Activated CD4-positive, alpha-beta T cell treated with anti-CD3 and anti-CD28 coated beads, Interleukin-2, amount 50 U/mL, for 16 hours (primary cell): ENCODE results near the gene SH3RF3.

Experiments
- DNase-seq: peaks from one replicate; pipeline ENCODE4 v3.0.0-alpha.2; 2020

The SH3RF3 gene

DNA sequence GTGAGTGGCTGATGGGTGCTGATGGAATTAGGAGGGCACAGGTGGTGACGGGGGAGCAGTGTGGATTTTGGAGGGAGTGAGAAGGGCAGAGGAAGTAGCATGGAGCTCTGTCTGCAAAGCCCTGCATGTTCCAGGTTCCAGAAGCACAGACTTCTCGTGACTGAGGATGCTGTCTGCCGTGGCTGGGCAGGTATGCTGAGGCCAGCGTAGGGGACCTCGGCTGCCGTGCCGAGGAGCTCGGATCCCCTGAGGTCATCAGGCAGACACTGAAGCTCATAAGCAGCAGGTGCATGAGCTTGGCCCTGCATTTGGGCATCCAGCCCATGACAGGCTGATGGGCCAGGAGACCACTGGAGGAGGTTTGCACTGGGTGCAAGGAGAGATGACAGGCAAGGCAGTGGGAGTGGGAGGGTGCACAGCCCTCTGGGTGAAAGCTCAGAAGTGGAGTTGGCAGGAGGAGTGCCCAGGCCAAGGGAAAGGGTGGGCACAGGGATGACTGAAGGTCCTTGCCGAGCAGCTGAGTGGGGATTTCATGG lies 215.3 kb downstream of the SH3RF3 start:
- no peak for DNase-seq

DNA sequence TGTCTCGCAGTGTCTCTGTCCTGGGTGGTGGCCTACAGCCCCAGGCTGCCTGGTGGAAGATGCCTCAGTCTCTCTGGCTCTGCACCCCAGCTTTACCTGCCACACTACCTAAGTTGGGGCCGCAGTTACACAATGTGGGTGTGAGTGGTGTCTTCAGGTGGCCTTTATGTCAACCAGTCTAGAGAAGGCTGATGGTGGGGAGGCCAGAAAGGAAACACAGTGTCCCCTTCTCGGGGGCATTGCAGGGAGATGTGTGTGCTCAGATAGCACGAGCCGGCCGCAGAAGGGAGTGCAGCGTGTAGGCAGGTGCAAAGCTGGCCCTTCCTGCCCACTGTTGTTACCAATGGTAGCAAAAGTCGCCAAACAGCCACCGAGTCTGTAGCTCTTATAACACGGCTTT lies 216.1 kb downstream of the SH3RF3 start:
- DNase-seq: no peak

DNA sequence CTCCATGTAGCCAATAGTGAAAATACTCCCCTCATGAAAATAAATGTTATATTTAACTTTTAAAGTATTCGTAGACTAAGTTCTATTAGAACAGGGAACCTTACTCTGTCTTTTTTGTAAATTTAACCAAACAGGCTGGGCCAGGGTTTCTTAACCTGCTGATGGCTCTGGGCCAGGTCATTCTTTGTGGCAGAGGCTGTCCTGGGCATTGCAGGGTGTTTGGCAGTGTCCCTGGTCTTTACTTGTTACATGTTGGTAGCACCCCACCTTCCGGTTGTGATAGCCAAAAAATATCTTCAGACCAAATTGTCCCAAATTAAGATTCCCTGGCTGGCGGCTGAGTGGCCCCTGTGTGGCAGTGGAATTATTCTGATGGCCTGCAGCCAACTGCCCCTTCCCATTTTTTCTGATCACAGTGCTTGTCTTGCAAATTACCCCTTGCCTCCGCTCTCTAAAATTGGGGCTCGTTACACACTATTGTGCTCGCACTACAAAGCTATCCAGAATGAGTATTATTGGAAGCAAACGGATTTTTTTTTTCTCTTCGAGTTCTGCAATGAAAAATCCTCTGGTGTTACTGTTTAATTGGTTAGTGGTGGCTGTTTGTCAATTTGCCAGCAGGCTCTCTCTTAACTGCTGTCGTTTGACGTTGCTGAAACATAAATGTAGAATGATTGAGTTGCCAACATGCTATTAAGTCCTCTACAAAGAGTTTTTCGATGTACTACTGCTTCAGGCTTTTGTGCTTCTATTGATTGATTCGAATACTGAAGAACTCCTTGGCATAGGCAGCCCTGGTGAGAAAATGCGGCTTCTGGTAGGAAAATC lies 216.9 kb downstream of the SH3RF3 start:
- DNase-seq: no peak

DNA sequence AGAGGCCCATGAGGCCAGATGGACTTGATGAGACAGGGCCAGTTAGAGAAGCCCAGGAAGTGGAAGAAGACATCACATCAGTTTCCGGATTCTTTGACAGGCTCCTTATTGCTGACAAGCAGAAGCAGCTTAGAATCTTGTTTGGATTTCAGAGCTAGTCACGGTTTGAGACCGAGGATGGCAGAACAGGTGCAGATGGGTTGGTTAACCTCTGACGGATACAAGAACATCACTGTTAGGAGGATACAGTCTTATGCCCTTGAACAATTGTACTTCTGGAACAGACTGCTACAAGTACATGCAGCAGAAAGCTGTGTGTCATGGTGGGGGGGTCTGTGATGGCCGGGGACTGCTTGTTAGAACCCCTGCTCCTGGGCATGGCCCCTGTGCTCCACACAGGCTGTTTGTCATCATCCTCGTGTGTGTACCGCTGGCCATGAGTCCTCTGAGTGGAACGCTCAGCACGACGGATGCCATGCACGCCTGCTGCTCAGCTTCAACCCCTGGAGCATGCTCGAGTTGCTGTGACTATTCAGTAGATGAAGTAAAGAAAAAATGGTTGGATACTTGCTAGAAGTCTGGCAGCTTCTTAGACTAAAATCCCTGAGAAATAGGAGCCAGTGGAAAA lies 217.7 kb downstream of the SH3RF3 start:
- DNase-seq: no peak

DNA sequence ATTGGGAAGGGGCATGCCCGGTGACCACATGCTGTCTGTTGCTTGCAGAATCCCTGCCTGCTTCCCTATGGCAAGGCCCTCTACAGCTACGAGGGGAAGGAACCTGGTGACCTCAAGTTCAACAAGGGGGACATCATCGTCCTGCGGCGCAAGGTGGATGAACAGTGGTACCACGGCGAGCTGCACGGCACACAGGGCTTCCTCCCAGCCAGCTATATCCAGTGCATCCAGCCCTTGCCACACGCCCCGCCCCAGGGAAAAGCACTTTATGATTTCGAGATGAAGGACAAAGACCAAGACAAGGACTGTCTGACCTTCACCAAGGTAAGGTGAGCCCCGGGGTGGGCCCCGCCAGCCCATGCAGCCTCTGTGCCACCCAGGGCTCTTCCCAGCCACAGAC lies 218.6 kb downstream of the SH3RF3 start:
- DNase-seq: no peak

DNA sequence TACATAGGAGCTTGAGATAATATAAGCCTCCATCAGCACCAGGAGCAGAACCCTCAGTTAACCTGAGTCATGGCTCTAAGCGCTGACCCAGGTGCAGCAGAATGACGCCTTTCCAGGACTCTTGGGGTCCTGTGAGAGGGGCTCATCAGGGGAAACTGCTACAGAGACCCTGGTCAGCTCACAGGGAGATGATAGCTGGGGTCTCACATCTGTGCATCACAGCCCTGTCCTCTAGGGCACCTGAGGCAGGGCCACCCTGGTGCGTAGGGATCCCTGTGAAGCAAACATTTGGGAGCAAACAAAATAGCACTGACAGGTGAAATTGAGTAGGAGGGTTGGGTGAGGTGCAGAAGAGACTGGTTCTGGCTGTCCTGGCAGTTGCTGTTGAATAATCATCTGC lies 219.2 kb downstream of the SH3RF3 start:
- no peak for DNase-seq

DNA sequence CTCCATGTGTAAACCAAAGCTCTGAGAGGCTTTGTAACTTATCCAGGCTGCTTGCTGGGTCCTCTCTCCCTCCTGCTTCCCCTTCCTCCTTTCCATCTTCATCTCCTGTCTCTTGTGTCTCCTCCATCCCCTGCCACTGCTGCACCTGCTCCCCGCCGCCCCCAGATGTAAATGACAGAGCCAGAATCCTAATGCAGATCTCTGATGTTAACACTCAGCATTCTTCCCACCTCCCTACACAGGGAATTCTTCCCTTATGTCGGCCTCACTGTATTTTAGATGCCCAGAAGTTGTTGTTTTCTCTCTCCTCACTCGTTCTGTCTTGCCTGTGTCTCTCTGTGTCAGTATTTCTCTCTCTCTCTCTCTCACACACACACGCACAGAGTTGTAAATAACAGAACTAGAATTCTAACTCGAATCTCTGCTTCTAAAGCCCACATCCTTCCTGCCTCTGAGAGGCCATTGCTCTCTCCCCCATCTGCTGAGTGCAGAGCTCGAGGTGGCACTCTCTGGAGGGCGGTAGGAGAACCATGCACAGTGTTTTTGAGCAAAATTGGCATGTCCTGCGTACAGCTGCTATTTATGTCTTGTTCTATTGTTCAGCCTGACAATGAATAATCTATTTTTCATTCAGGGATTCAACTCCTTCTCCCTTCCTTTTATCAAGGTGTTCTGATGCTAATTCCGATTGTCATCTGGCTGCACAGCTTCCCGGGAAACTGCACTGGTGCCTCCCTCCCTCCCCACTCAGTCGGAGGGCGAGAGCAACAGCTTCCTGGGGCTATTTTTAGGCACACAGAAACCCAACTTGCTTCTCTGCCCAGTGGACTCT lies 219.9 kb downstream of the SH3RF3 start:
- DNase-seq: peak; percentile 50

DNA sequence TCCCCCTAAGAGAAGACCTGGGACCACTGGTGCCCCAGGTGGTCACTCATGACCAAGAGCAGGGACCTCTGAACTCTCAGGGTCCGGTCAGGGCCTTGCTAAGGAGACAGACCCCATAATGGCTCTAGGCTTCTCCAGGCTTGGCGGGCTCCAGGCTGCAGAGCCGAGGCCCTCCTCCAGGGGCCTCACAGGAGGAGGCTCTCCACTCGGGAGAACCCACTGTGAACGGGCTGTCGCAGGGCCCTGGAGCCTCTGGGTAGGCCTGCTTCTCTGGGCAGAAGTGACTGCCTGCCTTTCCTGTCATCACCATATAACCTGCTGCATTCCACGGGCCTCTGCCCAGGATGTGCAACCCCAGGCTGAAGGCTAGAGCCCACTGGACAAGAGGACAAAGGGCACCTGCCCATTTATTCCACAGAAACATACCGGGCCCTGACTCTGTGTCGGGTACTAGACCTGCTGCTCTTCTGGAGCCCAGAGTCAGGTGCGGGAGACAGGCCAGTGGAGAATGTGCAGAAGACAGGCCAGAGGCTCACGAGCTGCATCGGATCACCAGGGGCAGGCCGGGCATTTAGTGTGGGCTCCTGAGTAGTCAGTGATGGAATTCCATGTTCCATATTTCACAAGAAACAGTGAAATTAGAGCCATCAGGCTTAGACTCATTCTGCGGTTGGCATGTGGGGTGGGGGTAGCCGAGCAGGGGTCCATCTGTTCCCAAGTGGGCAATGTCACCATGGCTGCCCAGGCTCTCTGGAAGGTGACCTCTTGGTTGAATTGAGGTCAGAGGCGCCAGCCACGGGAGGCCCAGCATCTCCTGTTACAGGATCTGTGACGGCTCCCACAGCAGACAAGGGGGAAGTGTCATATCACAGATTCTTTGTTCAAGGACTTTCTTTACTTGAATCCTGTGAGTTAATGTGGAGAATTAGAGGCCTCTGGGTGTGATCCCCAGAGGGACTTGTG lies 220.8 kb downstream of the SH3RF3 start:
- no peak for DNase-seq

DNA sequence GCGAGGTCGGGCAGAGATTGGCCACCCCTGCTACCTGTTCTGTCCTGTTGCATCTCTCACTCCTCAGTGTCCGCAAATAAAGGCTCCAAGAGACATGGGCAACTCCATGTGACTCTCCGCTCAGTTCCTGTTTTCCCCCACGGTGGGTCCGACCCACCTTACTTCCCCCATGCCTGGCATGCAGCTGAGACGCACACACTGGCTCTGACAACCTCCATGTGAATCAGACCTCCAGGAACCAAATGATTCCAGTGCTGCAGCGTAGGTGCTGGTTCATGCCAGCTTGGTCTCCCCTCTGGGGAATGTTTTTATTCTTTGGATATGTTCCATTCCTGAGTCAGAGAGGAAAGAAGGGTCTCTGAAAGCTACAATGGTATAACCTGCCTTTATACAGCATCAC lies 221.5 kb downstream of the SH3RF3 start:
- DNase-seq: no peak

DNA sequence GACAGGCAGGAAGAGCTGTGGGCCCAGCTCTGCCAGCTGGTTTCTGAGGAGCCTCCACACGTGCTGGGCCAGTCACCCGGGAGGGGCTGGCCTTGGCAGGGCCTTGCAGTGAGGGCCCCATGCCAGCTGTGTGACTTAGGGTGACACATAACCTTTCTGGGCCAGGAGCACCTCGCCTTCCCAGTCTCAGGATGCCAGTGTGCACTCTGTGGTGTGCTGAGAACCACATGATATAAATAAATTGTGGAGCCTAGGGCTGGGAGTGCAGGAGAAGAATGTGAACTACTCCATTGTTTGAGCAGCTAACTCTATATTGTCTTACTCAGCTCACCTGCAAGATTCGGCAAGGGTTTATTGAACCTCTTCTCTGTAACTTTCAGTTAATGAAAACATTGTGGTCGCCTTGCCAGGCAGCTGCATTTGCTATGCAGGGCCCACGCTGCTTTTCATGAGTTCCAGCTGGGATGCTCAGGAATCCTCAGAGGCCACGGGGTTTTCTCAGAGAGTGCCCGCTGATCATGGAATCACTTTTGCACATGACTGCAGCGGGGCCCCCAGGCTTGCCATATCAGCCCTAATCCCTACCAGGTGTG lies 222.3 kb downstream of the SH3RF3 start:
- no peak for DNase-seq

DNA sequence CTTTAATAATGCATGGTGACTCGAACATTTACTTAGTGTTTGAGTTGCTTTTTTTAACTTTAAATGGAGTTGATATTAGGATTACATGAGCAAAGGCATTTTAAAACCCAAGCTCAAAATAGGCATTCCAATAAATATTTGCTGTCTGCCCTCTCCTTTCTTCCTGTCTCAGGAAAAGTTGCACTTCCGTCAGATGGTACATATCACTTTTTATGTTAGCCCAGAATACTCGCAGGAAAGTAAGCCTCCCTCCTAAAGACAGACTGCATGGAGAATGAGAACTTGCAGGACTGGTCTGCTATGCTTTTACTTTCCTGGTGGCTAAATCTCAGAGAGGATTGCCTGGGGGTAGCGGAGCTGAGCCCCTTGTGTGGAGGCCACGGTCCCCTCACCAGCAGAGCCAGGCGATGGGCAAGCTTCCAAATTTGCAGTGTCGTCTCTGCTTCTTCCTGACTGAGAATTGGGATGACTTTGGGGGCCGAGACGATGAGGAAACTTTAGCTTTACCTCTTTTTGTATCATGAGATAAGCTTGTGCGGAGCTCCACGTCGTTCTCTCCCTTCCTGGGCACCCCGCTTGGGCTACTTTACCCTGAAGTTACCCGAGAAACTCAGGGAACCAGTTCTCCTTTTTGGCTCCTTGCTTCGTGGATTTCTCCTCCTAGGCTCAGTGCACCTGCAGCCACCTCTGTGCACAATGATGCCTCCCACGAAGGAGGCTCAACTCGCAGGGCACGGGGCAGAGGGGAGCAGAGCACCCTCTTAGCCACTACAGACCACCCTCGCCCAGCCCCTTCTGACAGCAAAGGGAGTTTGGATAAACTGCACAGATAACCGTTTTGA lies 223.3 kb downstream of the SH3RF3 start:
- no peak for DNase-seq

DNA sequence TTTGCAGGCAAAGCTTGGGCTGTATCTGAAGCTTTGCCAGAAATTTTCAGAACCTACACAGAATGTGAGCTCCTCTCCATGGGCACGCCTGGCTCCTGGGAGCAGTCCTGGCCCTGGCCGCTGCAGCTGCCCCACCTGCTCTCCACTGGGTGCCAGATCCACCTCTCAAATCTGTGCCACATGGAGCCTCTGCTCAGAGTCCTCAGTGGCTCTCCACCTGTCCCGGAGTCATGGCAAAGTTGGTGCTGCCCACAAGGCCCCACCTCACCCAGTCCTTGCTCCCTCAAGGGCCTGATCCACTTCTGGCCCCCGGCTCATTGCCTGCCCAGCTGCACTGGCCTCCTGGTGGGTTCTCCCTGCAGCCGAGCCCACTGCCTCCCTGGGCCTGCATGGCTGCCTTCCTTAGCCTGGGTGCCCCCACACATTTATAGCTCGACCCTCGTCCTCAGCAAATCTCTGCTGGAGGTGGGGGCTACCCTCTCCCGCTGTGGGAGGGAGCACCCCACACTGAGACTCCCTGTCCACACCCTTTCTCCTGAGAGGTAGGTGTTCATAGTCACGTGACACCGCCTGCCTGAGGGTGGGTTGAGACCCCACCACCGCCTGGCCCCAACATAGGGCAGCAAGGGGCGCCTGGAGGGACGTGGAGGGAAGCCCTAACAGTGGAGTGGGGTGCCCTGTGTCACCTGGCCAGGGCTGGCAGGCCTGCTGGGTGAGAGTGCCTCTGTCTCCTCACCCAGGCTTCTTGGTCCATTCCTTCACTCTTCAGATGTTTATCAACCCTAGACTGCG lies 224.1 kb downstream of the SH3RF3 start:
- no peak for DNase-seq

DNA sequence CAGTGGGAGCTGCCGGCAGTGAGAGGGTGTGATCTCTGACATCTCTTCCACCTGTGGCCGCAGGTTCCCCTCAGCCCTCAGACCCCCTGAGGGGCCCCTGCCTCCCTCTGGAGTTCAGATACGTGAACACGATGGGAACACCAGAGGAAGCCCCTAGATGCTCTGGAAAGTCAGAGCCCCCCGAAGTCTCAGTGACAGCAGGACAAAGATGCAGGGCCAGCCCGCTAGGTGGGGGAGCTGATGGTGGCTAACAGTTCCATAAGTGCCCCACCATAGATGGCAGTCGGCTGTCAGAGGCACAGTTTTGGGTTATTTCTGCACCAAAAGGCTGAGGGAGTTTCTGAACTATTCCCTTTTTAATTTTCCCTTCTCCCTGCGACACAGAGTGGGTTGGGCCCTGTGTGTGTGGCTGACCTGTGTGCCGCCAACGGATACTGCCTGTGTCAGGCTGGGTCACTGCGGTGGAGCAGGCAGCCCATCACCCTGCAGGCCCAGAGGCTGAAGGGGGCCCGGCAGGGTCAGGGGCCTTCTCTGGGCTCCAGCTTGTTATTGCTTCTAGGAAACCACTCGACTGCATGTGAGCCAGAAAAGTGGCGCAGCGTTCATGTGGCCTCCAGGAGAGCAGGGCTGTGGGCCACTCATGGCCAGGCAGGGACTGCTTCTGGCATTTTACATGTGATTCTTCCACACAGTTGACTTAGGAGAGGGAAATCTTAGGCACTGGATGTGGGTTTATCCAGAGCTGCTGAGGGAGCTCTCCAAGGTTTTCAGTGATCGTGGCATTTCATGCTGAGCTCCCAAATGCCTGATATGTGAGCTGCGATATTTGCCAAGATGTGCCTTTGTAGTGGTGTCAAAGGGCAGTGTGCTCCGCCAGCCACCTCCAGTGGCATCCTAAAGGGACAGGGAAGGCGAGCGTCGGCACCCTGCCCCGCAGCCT lies 225.1 kb downstream of the SH3RF3 start:
- no peak for DNase-seq

DNA sequence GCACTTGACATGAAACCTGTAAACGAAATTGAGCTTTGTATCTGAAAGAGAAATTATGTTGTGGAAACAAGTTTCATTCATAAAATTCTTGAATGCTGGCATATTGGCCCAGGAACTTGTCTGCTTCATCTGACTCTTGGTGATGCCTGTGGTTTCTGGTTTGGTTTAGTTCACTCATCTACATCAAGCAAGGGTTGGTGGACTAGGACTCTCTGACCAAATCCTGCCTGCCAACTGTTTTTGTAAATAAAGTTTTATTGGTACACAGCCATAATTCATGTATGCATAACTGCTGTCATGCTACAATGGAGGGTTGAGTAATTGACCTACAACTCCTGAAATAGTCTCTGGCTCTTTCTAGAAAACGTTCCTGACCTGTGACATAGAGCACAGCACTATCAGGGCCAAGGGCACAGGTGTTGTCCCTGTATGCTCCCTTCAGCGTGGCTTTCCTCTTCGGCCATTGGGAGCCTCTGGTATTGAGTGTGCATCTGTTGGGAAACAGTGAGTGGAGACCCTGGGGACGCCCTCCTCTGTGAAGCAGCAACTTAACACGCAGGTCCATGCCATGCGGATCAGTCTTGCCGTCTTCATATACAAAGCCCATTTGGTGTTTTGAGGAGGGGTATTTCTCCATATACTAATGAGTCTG lies 226.3 kb downstream of the SH3RF3 start:
- DNase-seq: no peak

DNA sequence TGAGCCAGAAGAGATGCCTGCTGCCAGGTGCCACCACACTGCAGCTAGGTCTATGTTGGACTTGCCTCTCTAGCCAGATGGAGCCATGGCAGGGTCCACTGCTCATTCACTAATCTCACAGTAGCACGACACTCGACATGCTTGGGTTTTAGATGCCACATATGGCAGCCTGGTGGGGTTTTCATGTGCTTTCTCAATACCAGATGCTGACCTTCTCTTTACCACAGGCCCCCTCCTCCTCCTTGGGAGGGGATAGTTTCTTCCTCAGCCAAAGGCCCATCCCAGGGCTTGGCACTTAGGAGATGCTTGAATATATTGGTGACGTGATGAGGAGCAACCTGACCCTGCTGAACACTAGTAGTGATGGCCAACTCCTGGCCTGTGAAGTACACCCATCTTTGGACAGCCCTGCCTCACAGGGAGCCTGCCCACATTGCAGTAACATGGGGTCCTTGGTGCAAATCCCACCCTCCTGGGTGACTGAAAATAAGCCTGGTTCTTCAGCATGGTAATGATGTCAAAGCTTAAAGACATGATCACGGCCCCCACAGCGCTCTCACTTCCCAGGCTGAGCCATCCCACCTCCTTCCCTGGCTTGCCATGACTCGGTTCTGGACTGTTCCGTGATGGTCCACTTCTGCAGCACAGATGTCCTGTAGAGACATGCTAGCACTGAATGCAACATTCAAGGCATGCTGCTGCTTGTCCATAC lies 227.5 kb downstream of the SH3RF3 start:
- no peak for DNase-seq

DNA sequence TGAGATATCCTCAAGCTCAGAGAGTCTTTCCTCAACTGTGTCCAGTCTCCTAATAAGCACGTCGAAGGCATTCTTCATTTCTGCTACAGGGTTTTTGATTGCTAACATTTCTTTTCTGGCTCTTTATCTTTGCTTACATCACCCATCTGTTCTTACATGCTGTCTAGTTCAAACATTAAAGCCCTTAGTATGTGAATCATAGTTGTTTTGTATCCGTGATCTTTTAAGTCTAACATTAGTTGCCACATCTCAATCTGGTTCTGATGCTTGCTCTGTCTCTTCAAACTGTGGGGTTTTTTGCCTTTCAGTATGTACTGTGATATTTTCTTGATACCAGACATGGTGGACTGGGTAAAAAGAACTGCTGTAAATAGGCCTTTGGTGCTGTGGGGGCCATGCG lies 235.2 kb downstream of the SH3RF3 start:
- DNase-seq: no peak

DNA sequence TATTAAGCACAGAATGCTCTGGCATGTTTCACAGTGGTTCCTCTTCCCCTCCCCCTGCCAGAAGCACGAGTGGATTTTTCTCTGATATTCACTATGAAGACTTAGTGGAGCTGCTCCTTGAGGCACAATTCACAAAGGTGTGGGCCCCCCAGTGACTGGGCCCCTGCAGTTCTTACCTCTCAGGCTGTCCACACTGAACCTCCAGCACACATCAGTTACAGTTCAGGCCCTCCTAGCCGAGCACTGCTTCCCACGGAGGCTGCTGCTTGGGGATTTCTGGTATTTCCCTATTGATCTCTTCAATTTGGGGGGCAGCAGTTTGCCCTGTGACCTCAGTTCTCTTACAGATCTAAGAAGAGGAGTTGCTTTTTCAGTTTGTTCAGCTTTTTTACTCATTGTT lies 236.1 kb downstream of the SH3RF3 start:
- no peak for DNase-seq

DNA sequence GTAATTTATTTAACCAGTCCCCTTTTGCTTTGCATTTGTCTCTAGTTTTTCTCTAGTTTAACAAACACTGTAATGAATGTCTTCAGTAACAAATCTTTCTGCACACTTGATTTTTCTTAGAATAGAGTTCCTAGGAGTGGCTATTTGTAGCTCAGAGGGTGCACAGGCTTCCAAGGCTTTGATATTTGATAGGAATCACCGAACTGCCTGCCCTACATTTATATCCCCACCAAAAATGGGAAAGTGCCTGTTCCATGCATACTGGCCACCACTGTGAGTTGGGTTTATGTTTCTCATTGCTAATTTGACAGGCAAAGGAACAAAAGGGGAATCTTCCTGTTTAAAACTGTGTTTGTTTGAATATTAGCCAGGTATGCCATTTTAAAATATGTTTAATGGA lies 238.7 kb downstream of the SH3RF3 start:
- no peak for DNase-seq
